ENCODE data around the gene IMPA2.
A peak's percentile ranks its signal among the peaks of the same experiment; 100 is the strongest.
"Not testable (repeated sequence)": the region's sequence is repeated elsewhere in the genome, so short reads cannot be mapped to it uniquely, and the experiment has no call there.

IMPA2 gene

DNA sequence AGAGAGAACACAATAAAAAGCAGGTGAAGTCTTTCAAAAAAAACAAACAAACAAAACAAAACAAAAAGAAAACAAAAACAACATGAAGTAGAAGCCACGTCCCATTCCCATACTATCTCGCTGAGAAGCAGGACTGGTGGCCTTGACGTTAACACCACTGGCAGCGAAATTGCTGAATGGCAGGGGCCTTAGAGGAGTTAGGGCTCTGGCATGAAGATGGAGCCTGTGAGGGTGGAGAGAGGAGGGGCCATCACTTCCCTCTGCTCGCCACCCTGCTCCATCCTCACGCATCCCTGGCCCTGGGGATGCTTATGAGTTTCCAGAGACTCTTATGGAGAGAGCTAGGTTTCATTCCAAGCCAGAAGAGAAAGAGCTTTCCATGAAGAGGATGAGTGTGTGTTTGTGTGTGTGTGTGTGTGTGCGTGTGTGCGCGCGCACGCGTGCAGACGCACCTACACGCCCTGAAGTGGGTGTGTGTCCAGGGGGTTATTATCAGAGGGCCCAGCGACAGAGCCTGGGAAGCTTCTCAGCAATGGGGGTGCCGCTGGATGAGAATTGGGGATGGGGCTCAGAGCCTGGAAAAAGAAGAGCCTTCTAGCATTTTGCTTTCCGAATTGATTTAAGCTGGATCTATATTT, 20.4 kb upstream of the IMPA2 start:
- DNase-seq (ENCODE audit: low read depth in 2 of 2, low spot score in 1 of 2): no peak

DNA sequence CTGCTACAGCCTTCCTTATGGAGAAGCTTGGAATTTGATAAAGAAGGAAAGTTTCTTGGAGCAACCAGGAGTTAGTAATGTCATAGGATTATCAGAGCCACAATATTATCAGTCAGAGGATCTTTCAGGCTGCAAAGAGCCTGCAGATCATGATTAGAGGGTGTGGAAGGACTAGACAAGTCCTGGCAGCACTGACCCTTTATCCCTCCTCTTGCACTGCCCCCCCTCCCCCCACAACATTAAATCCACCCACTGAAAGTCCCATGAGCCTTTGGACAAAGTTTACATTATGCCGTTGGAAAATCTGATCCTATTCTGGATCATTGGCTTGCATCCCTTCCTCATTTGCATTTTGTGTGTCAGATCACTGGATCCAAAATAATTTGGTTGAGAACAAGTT, 18.7 kb upstream of the IMPA2 start:
- no peak for DNase-seq (ENCODE audit: low read depth in 2 of 2, low spot score in 1 of 2)

DNA sequence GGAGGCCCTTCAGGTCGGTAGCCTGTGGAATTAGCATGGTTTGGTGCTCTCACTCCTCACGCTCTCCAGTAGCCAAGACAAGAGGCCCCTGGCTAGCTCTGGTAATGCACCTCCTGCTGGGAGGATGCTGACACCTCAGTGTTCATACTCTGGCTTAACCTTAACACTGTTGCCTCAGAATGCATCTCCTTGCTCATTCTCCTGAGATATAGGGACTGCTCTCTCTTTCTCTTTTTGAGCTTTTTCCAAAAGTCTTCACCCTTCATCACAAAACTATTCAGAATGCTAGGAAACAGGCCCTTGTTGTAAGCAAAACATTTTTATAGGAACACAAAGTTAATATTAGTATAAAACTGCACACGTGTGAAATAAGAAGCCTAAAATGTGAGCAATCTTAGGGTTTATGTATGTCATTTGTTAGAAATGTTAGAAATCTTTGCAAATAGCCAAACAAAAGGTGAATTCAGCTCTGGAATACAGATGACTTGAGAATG, 17.3 kb upstream of the IMPA2 start:
- DNase-seq (ENCODE audit: low read depth in 2 of 2, low spot score in 1 of 2): no peak

- no peak for DNase-seq (ENCODE audit: low read depth in 2 of 2, low spot score in 1 of 2)
Measured at GRCh38 chr18:11969904-11970835, 11.1 kb upstream of the IMPA2 start.

DNA sequence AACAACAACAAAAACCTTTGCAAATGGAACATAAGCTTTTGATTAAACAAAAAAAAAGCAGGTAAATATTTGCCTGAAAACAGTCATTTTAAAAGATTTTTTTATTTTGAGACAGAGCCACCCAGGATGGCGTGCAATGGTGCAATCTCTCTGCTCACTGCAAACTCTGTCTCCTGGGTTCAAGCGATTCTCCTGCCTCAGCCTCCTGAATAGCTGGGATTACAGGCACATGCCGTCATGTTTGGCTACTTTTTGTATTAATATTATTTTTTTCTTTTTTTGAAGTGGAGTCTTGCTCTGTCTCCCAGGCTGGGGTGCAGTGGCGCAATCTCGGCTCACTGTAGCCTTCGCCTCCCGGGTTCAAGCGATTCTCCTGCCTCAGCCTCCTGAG, 10.5 kb upstream of the IMPA2 start:
- DNase-seq (ENCODE audit: low read depth in 2 of 2, low spot score in 1 of 2): not testable (repeated sequence)

- no peak for DNase-seq (ENCODE audit: low read depth in 2 of 2, low spot score in 1 of 2)
Measured at GRCh38 chr18:11972371-11973174, 8.7 kb upstream of the IMPA2 start.

DNA sequence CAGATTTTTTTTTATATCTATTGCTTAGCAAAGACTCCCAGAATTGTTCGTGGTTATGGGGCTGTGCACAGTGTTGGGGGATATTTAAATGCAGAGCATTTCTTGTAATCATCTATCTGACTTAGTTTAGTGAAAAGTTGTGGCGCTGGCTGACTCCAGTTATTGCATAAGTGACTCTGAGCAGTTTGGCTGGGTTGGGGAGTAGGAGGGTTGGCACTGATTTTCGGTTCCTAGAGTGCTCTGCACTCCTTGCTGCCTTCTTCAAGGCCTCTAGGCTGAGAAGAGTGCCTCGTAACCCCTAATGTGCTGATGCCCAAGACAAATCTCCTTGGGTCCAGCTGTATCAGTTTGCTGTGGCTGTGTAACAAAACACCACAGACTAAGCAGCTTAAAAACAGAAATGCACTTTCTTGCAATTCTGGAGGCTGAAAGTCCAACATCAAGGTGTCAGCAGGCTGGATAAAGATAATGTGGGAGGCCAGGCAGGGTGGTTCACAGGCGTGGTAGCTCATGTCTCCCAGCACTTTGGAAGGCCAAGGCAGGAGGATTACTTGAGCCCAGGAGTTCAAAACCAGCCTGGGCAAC, 6.5 kb upstream of the IMPA2 start:
- DNase-seq (ENCODE audit: low read depth in 2 of 2, low spot score in 1 of 2): no peak

GRCh38 chr18:11975723-11976122, 5.6 kb upstream of the IMPA2 start:
- DNase-seq (ENCODE audit: low read depth in 2 of 2, low spot score in 1 of 2): no peak

GRCh38 chr18:11976315-11977152, 4.8 kb upstream of the IMPA2 start:
- DNase-seq (ENCODE audit: low read depth in 2 of 2, low spot score in 1 of 2): no peak

- DNase-seq (ENCODE audit: low read depth in 2 of 2, low spot score in 1 of 2): no peak
Measured at GRCh38 chr18:11977153-11977466, 4.2 kb upstream of the IMPA2 start.

DNA sequence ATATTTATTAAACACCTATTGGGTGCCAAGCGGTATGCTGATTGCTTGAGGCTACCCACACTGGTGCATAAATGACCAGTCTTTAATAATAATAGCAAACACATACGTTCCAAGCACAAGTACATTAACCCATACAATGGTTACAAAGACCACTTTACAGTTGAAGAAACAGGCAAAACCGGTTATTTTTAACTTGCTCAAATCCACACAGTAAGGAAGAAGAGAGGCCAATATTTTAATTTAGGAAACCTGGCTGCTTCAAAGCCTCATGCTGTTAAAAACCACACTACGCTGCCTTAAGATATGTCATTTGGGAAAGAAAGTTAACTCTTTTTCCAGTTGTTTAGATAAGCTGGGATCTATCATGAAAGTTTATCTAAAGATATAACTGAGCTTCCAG, 2.4 kb upstream of the IMPA2 start:
- DNase-seq (ENCODE audit: low read depth in 2 of 2, low spot score in 1 of 2): no peak

DNA sequence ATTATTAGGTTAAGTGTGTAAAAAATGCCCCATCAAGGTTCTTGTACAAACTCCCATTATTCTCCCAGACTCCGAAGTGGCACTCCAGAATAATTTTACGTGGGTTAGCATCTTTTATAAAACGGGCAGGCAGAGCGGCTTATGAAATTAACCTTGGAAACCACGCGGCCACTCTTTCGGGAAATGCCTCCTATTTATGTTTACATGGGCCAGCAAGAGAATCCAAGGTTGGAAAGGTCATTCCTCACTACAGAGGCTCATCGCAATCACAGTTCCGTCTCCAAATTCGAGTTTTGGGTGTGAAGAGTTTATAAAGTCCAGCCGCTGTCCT, 1.2 kb upstream of the IMPA2 start:
- no peak for DNase-seq (ENCODE audit: low read depth in 2 of 2, low spot score in 1 of 2)

GRCh38 chr18:11980494-11981191, 664 bp upstream of the IMPA2 start:
- peak; percentile 82 to 89 for DNase-seq (ENCODE audit: low read depth in 2 of 2, low spot score in 1 of 2)

GRCh38 chr18:11981543-11982366, 448 bp downstream of the IMPA2 start:
- DNase-seq (ENCODE audit: low read depth in 2 of 2, low spot score in 1 of 2): no peak

GRCh38 chr18:11982981-11983380, 1.7 kb downstream of the IMPA2 start:
- DNase-seq (ENCODE audit: low read depth in 2 of 2, low spot score in 1 of 2): no peak

DNA sequence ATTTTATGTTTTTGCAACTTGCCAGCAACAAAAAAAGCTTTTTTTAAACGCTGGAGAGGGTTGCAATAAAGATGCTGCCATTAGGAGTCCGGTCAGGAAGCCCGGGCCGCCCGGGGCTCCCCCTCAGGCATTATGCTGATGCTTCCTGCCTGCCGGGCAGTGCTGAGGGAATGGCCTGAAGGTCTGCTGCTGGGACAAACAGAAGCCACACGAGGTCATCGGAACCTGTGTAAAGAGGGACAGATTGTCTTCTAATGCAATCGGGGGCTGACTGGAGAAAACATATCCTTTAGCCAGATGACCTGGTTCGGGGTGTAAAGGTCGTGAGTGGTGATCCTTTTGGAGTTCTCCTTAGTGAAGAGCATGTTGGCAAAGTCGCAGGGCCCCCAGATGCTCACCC, 2.3 kb downstream of the IMPA2 start:
- no peak for DNase-seq (ENCODE audit: low read depth in 2 of 2, low spot score in 1 of 2)

- DNase-seq (ENCODE audit: low read depth in 2 of 2, low spot score in 1 of 2): no peak
Measured at GRCh38 chr18:11984091-11984490, 2.8 kb downstream of the IMPA2 start.

GRCh38 chr18:11985586-11985985, 4.3 kb downstream of the IMPA2 start:
- no peak for DNase-seq (ENCODE audit: low read depth in 2 of 2, low spot score in 1 of 2)

GRCh38 chr18:11986061-11986460, 4.8 kb downstream of the IMPA2 start:
- DNase-seq (ENCODE audit: low read depth in 2 of 2, low spot score in 1 of 2): no peak

Data from stimulated activated CD8-positive, alpha-beta memory T cell treated with anti-CD3 and anti-CD28 coated beads, Interleukin-4, amount 100 ng/mL, for 4 hours (primary cell).